Measurements from ENCODE around the gene TNFAIP8L2. TPM values are rescaled to one million over a fixed set of nuclear protein-coding genes. Genes with fewer than 3 reads are reported as not detected.
"Not testable (repeated sequence)": the region's sequence is repeated elsewhere in the genome, so short reads cannot be mapped to it uniquely, and the experiment has no call there.

The TNFAIP8L2 gene
- total RNA-seq, 1 experiment from 2014 or later = not detected

- H3K27me3 Mint-ChIP-seq (ENCODE audit: unreplicated experiment) = no peaks in the 10 kb centered on the region
Observed at GRCh38 chr1:151192047-151192446, 35.6 kb downstream of the TNFAIP8L2 start.

GRCh38 chr1:151193304-151193703, 36.9 kb downstream of the TNFAIP8L2 start:
- no peaks in the 10 kb centered on the region for H3K9me3 Mint-ChIP-seq (ENCODE audit: low read depth, unreplicated experiment)
- no peak for DNase-seq
- TF ChIP-seq, protein P1, sequence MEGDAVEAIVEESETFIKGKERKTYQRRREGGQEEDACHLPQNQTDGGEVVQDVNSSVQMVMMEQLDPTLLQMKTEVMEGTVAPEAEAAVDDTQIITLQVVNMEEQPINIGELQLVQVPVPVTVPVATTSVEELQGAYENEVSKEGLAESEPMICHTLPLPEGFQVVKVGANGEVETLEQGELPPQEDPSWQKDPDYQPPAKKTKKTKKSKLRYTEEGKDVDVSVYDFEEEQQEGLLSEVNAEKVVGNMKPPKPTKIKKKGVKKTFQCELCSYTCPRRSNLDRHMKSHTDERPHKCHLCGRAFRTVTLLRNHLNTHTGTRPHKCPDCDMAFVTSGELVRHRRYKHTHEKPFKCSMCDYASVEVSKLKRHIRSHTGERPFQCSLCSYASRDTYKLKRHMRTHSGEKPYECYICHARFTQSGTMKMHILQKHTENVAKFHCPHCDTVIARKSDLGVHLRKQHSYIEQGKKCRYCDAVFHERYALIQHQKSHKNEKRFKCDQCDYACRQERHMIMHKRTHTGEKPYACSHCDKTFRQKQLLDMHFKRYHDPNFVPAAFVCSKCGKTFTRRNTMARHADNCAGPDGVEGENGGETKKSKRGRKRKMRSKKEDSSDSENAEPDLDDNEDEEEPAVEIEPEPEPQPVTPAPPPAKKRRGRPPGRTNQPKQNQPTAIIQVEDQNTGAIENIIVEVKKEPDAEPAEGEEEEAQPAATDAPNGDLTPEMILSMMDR (IDR thresholded peaks at IDR 0.05; ENCODE audit: unreplicated experiment) = no peak
- CTCF ChIA-PET = interaction anchor here (0.6 kb wide), 1 partner anchor 61 kb away, joined by 5 read pairs; the partner anchor contains the start of gene PSMD4
- H3K27ac Mint-ChIP-seq (ENCODE audit: unreplicated experiment) = no peak overlapping the region
- intact Hi-C loops (cut with micrococcal nuclease; ENCODE audit: unreplicated experiment) = loop anchor here (10.0 kb wide), 1 partner anchor 641 kb away; the partner anchor contains the start of genes C2CD4D and RORC
- H3K36me3 Mint-ChIP-seq (ENCODE audit: insufficient read depth, unreplicated experiment) = peaks cover 62% of the 10 kb centered on the region
- no peaks in the 10 kb centered on the region for H3K27me3 Mint-ChIP-seq (ENCODE audit: unreplicated experiment)
- no TSS peak for BruUV-seq (replicated peaks)
- no peak overlapping the region for H3K4me3 Mint-ChIP-seq (ENCODE audit: low read depth, unreplicated experiment)
- H3K4me1 Mint-ChIP-seq (ENCODE audit: low read depth, unreplicated experiment) = peaks cover 28% of the 10 kb centered on the region

More at GRCh38 chr1:151192047-151192446, 35.6 kb downstream of the TNFAIP8L2 start:
- no TSS peak for BruUV-seq (replicated peaks)
- CTCF ChIA-PET = no interaction called here
- Mint-ChIP-seq H3K27ac (ENCODE audit: unreplicated experiment) (no peak overlapping the region), H3K4me1 (ENCODE audit: low read depth, unreplicated experiment) (peaks cover 23% of the 10 kb centered on the region), H3K9me3 (ENCODE audit: low read depth, unreplicated experiment) (no peaks in the 10 kb centered on the region), H3K4me3 (ENCODE audit: low read depth, unreplicated experiment) (no peak overlapping the region), H3K36me3 (ENCODE audit: insufficient read depth, unreplicated experiment) (peaks cover 53% of the 10 kb centered on the region)
- no peak for DNase-seq
- TF ChIP-seq, protein P1 (IDR thresholded peaks at IDR 0.05; ENCODE audit: unreplicated experiment) = no peak
- intact Hi-C loops (cut with micrococcal nuclease; ENCODE audit: unreplicated experiment) = loop anchor here (10.0 kb wide), 1 partner anchor 643 kb away; the partner anchor contains the start of genes C2CD4D and RORC

- no peaks in the 10 kb centered on the region for H3K27me3 Mint-ChIP-seq (ENCODE audit: unreplicated experiment)
- H3K27ac Mint-ChIP-seq (ENCODE audit: unreplicated experiment) = peak overlapping the region; percentile 58
- CTCF ChIA-PET = no interaction called here
- TF ChIP-seq, protein P1 (IDR thresholded peaks at IDR 0.05; ENCODE audit: unreplicated experiment) = no peak
- H3K4me1 Mint-ChIP-seq (ENCODE audit: low read depth, unreplicated experiment) = peaks cover 22% of the 10 kb centered on the region
- no TSS peak for BruUV-seq (replicated peaks)
- H3K4me3 Mint-ChIP-seq (ENCODE audit: low read depth, unreplicated experiment) = no peak overlapping the region
- peaks cover 64% of the 10 kb centered on the region for H3K36me3 Mint-ChIP-seq (ENCODE audit: insufficient read depth, unreplicated experiment)
- no peaks in the 10 kb centered on the region for H3K9me3 Mint-ChIP-seq (ENCODE audit: low read depth, unreplicated experiment)
- intact Hi-C loops (cut with micrococcal nuclease; ENCODE audit: unreplicated experiment) = loop anchor here (10.0 kb wide), 1 partner anchor 641 kb away; the partner anchor contains the start of genes C2CD4D and RORC
- DNase-seq = no peak
Observed at GRCh38 chr1:151193856-151194255, 37.4 kb downstream of the TNFAIP8L2 start.

DNA sequence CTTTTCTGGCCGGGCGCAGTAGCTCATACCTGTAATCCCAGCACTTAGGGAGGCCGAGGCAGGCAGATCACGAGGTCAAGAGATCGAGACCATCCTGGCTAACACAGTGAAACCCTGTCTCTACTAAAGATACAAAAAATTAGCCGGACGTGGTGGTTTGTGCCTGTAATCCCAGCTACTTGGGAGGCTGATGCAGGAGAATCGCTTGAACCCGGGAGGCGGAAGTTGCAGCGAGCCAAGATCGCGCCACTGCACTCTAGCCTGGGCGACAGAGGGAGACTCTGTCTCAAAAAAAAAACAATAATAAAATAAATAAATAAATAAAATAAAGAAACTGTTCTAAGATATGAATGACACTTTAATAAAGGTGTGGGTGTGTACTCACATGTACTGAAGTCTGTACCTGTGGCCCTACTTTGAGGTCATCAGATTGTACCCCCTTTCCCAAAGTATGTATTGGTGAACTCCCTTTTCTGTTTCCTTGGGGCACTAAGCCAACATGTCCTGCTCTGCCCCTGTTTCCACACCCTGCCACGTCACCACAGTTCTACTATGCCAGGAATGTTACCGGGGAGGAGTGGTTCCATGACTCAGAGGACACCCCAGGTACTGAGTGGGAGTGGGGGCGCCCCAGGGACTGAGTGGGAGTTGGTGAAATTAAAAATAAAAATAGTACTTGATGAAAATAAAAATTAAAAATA, 38.6 kb downstream of the TNFAIP8L2 start:
- not testable (repeated sequence) for BruUV-seq (replicated peaks); H3K9me3 Mint-ChIP-seq (ENCODE audit: low read depth, unreplicated experiment); H3K27me3 Mint-ChIP-seq (ENCODE audit: unreplicated experiment)
- H3K27ac Mint-ChIP-seq (ENCODE audit: unreplicated experiment) = peak overlapping the region; percentile 95
- peak; percentile 97 for DNase-seq
- intact Hi-C loops (cut with micrococcal nuclease; ENCODE audit: unreplicated experiment) = loop anchor here (5.0 to 10.0 kb wide), 2 partner anchors 317 to 640 kb away; partner anchors contain the start of genes C2CD4D, CGN and RORC
- H3K4me3 Mint-ChIP-seq (ENCODE audit: low read depth, unreplicated experiment) = peak overlapping the region; percentile 96
- CTCF ChIA-PET = interaction anchor here (0.6 to 1.0 kb wide), 4 partner anchors 32 to 1595 kb away, joined by 3 to 10 read pairs (median 6); partner anchors contain the start of gene ZNF687
- peaks cover 27% of the 10 kb centered on the region for H3K4me1 Mint-ChIP-seq (ENCODE audit: low read depth, unreplicated experiment)
- peaks cover 64% of the 10 kb centered on the region for H3K36me3 Mint-ChIP-seq (ENCODE audit: insufficient read depth, unreplicated experiment)

All from Calu3 (cell line).